SK-N-MC (cell line): Measurements from ENCODE around the gene SZT2.
A peak's percentile ranks its signal among the peaks of the same experiment; 100 is the strongest.
"Not testable (repeated sequence)": the region's sequence is repeated elsewhere in the genome, so short reads cannot be mapped to it uniquely, and the experiment has no call there.

ENCODE experiments used
- DNase-seq: peaks from one replicate; pipeline ENCODE4 v3.0.0-alpha.2; 2011; ENCODE audit warnings: low read depth, low spot score
- H3K27ac ChIP-seq: fragments of 200-600 bp; sonication (generic); 2 replicates; pipeline ENCODE4 v1.5.1; 2016; ENCODE audit warnings: mixed run types
- H3K36me3 ChIP-seq: fragments of 200-600 bp; sonication (generic); 2 replicates; pipeline ENCODE4 v1.6.1; 2017; ENCODE audit warnings: antibody characterized with exemption, low read length, mixed read lengths; ENCODE audit not compliant: insufficient read depth
- H3K4me3 ChIP-seq: fragments of 200-600 bp; sonication (generic); 2 replicates; pipeline ENCODE4 v1.5.1; 2016
- H3K9ac ChIP-seq: fragments of 200-600 bp; sonication (generic); 2 replicates; pipeline ENCODE4 v1.8.0; 2017; ENCODE audit warnings: mixed run types, mixed read lengths; ENCODE audit not compliant: insufficient read length
- H3K9me3 ChIP-seq: fragments of 200-600 bp; sonication (generic); 2 replicates; pipeline ENCODE4 v1.6.1; 2017; ENCODE audit warnings: low read depth, mild to moderate bottlenecking, antibody characterized with exemption, low read length, moderate library complexity, mixed read lengths
- EZH2 ChIP-seq: fragments of 200-600 bp; sonication (generic); IDR thresholded peaks from one replicate; pipeline ENCODE4 v1.6.1; 2017; ENCODE audit warnings: antibody characterized with exemption
- FOXP2 ChIP-seq: optimal IDR thresholded peaks from 2 replicates; pipeline ENCODE3; 2011; ENCODE audit warnings: mild to moderate bottlenecking, moderate library complexity; ENCODE audit not compliant: insufficient read depth; ENCODE audit errors: extremely low read length, control extremely low read depth
- POLR2AphosphoS5 ChIP-seq: IDR thresholded peaks from 2 replicates; pipeline ENCODE4 v1.6.1; 2012; ENCODE audit warnings: mild to moderate bottlenecking, low read depth, low read length, borderline replicate concordance

The SZT2 gene

DNA sequence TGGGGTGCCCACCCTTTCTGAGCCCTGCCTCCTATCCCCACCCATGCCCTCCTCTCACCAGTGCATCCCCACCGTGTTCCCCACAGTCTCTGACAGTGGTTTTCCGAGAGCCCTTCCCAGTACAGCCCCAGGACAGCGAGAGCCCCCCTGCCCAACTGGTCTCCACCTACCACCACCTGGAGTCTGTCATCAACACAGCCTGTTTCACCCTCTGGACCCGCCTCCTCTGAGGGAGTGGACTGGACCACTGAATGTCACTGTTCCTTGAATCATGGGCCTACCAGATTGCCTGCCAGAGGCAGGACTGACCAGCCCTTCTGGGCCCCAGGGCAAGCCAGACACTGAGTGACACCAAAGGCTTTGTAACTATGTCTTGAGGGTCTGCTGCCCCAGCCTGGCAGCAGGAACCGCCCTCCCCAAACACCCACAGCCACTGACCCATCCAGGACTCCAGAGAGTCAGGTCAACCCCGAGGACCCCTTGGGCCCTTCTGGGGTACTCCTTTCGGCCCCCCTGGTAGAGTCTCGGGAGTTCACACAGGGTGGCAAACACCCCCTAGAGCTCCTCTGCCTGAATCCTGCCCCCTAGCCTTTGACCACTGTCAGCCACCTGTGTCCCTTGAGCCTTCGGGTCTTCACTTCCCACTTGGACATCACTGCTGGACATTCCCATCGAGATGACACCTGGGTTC lies 60.7 kb downstream of the SZT2 start:
- no peak for DNase-seq
- no peaks in the 10 kb centered on the region for H3K9me3 ChIP-seq
- TF ChIP-seq POLR2AphosphoS5 (no peak), EZH2 (no peak), FOXP2 (no peak)
- no peak overlapping the region for H3K9ac ChIP-seq
- no peak overlapping the region for H3K4me3 ChIP-seq
- H3K27ac ChIP-seq, result no peak overlapping the region
- H3K36me3 ChIP-seq, result peaks cover 32% of the 10 kb centered on the region; the same call in 1 of the 2 replicates

GRCh38 chr1:43451157-43451591 lies 61.5 kb downstream of the SZT2 start:
- H3K36me3 ChIP-seq, result peaks cover 31% of the 10 kb centered on the region; the same call in 1 of the 2 replicates

DNA sequence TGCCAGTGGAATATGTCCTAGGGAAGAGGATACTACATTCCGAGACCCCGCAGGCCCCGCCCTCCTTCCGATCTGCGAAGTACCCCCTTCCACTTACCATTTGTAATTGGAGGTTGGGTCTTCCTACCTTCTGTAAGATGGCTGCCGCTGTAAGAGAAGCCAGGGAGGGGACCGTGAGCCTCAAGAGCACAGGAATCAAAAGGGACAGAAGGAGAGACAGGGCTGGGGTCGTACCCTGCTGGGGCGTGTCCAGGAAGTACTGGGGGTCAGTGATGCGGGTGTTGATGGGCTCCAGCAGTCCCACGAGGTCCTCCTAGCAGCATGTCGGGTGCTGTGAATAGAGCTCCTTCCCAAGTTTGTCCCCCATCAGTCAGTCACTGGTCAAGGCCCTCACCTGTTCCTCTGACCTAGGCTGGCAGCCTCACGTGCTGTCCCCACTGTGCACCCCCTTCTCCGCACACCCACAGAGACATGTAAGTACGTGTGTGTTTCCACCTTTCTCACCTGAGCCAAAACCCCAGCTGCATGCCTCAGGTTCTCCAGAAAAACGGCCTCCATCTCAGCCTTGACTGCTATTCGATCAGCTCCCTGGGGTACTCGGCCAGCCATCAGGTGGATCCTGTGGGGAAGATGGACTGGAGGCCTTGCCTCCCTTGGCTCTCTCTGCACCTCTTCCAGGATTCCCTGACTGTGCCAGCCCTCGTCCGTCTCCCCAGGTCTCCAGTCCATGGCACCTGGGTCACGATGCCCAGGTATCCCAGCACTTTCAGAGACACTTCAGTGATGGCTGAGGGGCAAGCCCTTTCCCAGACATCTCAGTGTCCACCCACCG lies 62.2 kb downstream of the SZT2 start:
- peaks cover 24% of the 10 kb centered on the region; the same call in 1 of the 2 replicates for H3K36me3 ChIP-seq
- TF ChIP-seq POLR2AphosphoS5, result no peak
- TF ChIP-seq FOXP2, result no peak
- no peak for TF ChIP-seq EZH2
- H3K27ac ChIP-seq, result no peak overlapping the region
- no peak for DNase-seq
- no peak overlapping the region for H3K9ac ChIP-seq
- no peak overlapping the region for H3K4me3 ChIP-seq
- no peaks in the 10 kb centered on the region for H3K9me3 ChIP-seq

More at GRCh38 chr1:43451157-43451591, 61.5 kb downstream of the SZT2 start:
- TF ChIP-seq EZH2, result no peak
- TF ChIP-seq FOXP2, result no peak
- TF ChIP-seq POLR2AphosphoS5, result no peak
- DNase-seq, result no peak
- H3K27ac ChIP-seq, result no peak overlapping the region
- H3K9me3 ChIP-seq, result no peaks in the 10 kb centered on the region
- H3K4me3 ChIP-seq, result no peak overlapping the region
- no peak overlapping the region for H3K9ac ChIP-seq

DNA sequence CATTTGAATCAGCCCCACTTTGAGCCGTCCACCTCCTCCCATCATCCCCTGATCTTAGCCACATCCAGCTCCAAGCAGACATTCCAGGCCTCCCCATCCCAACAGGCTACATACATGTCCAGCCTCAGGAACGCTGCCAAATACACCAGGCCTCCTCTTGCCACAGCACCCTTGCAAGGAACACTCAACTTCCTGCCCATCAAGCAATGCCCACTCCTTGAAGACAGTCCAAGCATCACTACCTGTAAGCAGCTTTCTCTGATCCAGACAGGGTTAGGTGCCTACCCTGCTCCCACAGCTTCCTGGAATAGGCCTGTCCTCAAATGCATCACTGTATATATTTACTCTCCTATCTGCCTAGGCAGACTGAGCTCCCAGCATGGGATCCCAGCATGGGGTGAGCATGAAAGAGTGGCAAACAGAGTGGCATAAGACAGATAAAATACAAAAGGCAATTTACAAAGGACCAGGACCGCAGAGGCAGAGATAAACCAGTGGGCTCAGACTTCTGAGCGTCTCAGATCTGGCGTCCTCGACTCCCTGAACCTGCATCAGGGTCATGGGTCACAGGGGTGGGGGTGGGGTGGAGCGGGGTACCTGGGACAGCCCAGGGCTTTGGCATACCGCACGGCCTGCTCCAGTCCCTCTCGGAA lies 63.2 kb downstream of the SZT2 start:
- Histone ChIP-seq H3K9me3 (no peaks in the 10 kb centered on the region), H3K4me3 (peak overlapping the region; percentile 74), H3K36me3 (peaks cover 15% of the 10 kb centered on the region; the same call in 1 of the 2 replicates), H3K9ac (peak overlapping the region; percentile 77), H3K27ac (peak overlapping the region; percentile 65)
- peak; percentile 18 for DNase-seq
- TF ChIP-seq EZH2 (no peak), FOXP2 (no peak), POLR2AphosphoS5 (no peak)

- Histone ChIP-seq H3K9ac (peak within 1 kb of the TSS; percentile 77), H3K9me3 (no peaks in the 10 kb centered on the region), H3K4me3 (peak within 1 kb of the TSS; percentile 74), H3K27ac (peak within 1 kb of the TSS; percentile 65), H3K36me3 (peaks cover 14% of the 10 kb centered on the region; the same call in 1 of the 2 replicates)
- no peak for DNase-seq
- TF ChIP-seq EZH2 (no peak), POLR2AphosphoS5 (peak; percentile 61)
Measured at GRCh38 chr1:43453442-43454269, 64.0 kb downstream of the SZT2 start, which contains the start of gene HYI. HYI (minus strand) TSS chr1:43453931; CDS start chr1:43453793, 138 bp downstream.

- peak overlapping the region; percentile 74 for H3K4me3 ChIP-seq
- H3K27ac ChIP-seq, result peak overlapping the region; percentile 20; the same call in 1 of the 2 replicates
- no peak for TF ChIP-seq EZH2
- no peak for TF ChIP-seq POLR2AphosphoS5
- no peak for TF ChIP-seq FOXP2
- no peaks in the 10 kb centered on the region for H3K9me3 ChIP-seq
- DNase-seq, result no peak
- peak overlapping the region; percentile 61 for H3K9ac ChIP-seq
- peaks cover 9% of the 10 kb centered on the region; the same call in 1 of the 2 replicates for H3K36me3 ChIP-seq
Measured at GRCh38 chr1:43454270-43455011, 64.7 kb downstream of the SZT2 start.

GRCh38 chr1:43455213-43455889 lies 65.7 kb downstream of the SZT2 start:
- no peaks in the 10 kb centered on the region for H3K9me3 ChIP-seq
- no peak for DNase-seq
- H3K9ac ChIP-seq, result no peak overlapping the region
- TF ChIP-seq POLR2AphosphoS5 (no peak), EZH2 (no peak), FOXP2 (no peak)
- peaks cover 6% of the 10 kb centered on the region; the same call in 1 of the 2 replicates for H3K36me3 ChIP-seq
- H3K4me3 ChIP-seq, result no peak overlapping the region
- no peak overlapping the region for H3K27ac ChIP-seq

- not testable (repeated sequence) for H3K36me3 ChIP-seq, H3K27ac ChIP-seq, H3K4me3 ChIP-seq, DNase-seq, H3K9me3 ChIP-seq, H3K9ac ChIP-seq
Measured at GRCh38 chr1:43458379-43458778, 68.7 kb downstream of the SZT2 start.
